ENCODE measurements around the gene TFAP2E.

Gene TFAP2E

DNA sequence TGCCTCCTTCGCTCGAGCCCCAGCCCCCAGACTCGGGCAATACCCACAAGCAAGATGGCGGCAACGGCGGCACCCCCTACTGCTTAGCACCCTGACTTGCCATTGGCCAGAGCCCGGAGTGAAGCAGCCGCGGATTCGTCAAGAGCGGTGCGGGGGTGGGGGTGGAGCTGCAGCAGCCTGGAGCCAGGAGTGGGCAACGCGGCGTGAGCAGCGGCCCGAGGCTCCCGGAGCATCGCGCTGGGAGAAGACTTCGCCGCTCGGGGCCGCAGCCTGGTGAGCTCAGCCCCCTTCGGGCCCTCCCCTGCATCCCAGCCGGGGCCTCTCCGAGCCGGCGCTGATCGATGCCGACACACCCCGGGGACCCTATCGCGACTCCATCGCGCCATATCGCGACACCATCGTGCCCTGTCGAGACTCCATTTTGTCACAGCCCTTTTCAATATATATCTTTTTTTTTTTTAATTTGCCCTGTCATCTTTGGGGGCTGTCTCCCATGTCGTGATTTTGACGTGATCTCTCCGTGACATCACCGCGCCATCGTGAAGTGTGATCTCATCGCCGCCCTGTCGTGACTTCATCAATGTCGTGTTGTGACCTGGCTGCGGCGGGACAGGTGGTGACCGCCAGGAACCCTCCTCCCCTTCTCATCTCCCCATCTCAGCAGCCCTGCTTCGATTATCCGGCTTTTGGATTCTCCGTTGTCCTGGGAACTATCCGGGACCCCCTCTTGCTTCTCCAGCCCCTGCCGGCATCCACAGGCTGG is 15.3 kb upstream of the TFAP2E start, which contains the start of gene NCDN:
Gene NCDN, plus strand, starts transcription at position 189 of the 763 bp plus-strand sequence. Its CDS starts 392 bp downstream, at position 581.
- Histone ChIP-seq H3K27ac (ENCODE audit: low read depth, low read length) (peak within 1 kb of the TSS; percentile 99), H3K9me3 (ENCODE audit: insufficient read depth, low read depth, low read length) (no peaks in the 10 kb centered on the region), H3K27me3 (ENCODE audit: insufficient read depth, low read length) (no peaks in the 10 kb centered on the region), H3K36me3 (ENCODE audit: insufficient read depth, low read length) (peaks cover 42% of the 10 kb centered on the region), H3K4me3 (ENCODE audit: low read length) (peak within 1 kb of the TSS; percentile 91), H3K9ac (ENCODE audit: low read depth, low read length) (peak within 1 kb of the TSS; percentile 91), H3K4me1 (ENCODE audit: insufficient read depth, low read length) (peaks cover 32% of the 10 kb centered on the region)
- WGBS: under 1% methylated on average over 58 of the region's 58 CpGs

DNA sequence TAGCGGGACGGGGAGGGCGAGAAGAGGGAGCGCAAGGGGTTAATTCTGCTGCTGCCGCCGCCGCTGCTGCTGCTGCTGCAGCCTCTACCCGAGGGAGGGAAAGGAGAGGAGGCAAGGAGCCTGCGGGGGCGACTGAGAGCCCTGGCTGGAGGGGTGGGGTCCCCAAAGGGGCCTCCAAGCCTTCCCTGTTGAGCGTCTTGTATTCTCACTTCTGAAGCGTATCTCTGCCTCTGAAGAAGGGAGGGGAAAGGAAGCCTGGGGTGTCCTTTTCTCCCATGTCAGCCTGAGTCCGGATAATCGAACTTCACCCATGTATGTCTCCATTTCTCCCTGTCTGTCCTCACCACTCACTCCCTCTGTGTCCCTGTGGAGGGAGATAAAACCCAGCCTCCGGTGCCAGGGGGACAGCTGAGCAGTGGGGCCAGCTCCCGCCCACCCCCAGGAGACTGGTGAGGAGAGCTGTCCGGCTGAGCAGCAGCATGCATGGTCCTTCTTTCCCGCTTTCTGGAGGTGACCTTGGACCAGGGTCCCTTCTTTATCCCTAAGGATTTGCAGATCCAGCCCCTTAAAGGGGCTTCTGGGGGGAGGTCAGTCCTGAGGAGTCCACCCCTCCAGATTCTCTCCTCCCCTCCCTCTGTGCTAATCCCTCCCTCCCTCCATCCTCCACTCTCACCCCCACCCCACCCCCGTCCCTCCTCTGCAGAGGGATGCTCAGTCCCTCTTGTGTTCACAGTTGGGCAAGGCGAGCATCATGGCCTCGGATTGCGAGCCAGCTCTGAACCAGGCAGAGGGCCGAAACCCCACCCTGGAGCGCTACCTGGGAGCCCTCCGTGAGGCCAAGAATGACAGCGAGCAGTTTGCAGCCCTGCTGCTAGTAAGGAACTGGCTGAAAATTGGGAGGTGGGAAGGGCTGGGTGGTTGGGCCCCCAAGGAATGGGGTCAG is 14.5 kb upstream of the TFAP2E start:
- WGBS: 24% methylated on average over 25 of the region's 26 CpGs
- H3K9me3 ChIP-seq (ENCODE audit: insufficient read depth, low read depth, low read length): no peaks in the 10 kb centered on the region
- H3K27me3 ChIP-seq (ENCODE audit: insufficient read depth, low read length): no peaks in the 10 kb centered on the region
- peak overlapping the region; percentile 91 for H3K4me3 ChIP-seq (ENCODE audit: low read length)
- peaks cover 39% of the 10 kb centered on the region for H3K36me3 ChIP-seq (ENCODE audit: insufficient read depth, low read length)
- H3K9ac ChIP-seq (ENCODE audit: low read depth, low read length): peak overlapping the region; percentile 91
- peaks cover 26% of the 10 kb centered on the region for H3K4me1 ChIP-seq (ENCODE audit: insufficient read depth, low read length)
- peak overlapping the region; percentile 99; the same call in 1 of the 2 replicates for H3K27ac ChIP-seq (ENCODE audit: low read depth, low read length)

GRCh38 chr1:35559317-35559944 is 13.7 kb upstream of the TFAP2E start:
- no peaks in the 10 kb centered on the region for H3K9me3 ChIP-seq (ENCODE audit: insufficient read depth, low read depth, low read length)
- peaks cover 18% of the 10 kb centered on the region for H3K4me1 ChIP-seq (ENCODE audit: insufficient read depth, low read length)
- H3K27ac ChIP-seq (ENCODE audit: low read depth, low read length): no peak overlapping the region; the same call in 1 of the 2 replicates
- WGBS: 91% methylated on average over 7 of the region's 7 CpGs
- H3K27me3 ChIP-seq (ENCODE audit: insufficient read depth, low read length): no peaks in the 10 kb centered on the region
- H3K9ac ChIP-seq (ENCODE audit: low read depth, low read length): no peak overlapping the region
- H3K36me3 ChIP-seq (ENCODE audit: insufficient read depth, low read length): peaks cover 44% of the 10 kb centered on the region
- peak overlapping the region; percentile 20 for H3K4me3 ChIP-seq (ENCODE audit: low read length)

- WGBS: 94% methylated on average over 44 of the region's 44 CpGs
- Histone ChIP-seq H3K4me1 (ENCODE audit: insufficient read depth, low read length) (peaks cover 9% of the 10 kb centered on the region), H3K27ac (ENCODE audit: low read depth, low read length) (no peak overlapping the region), H3K9ac (ENCODE audit: low read depth, low read length) (no peak overlapping the region), H3K36me3 (ENCODE audit: insufficient read depth, low read length) (peaks cover 51% of the 10 kb centered on the region), H3K27me3 (ENCODE audit: insufficient read depth, low read length) (no peaks in the 10 kb centered on the region), H3K9me3 (ENCODE audit: insufficient read depth, low read depth, low read length) (no peaks in the 10 kb centered on the region), H3K4me3 (ENCODE audit: low read length) (no peak overlapping the region)
These were observed 12.6 kb upstream of the TFAP2E start for GRCh38 chr1:35560256-35561225.

- no peak overlapping the region for H3K4me3 ChIP-seq (ENCODE audit: low read length)
- no peak overlapping the region for H3K27ac ChIP-seq (ENCODE audit: low read depth, low read length)
- peaks cover 54% of the 10 kb centered on the region for H3K36me3 ChIP-seq (ENCODE audit: insufficient read depth, low read length)
- WGBS: 89% methylated on average over 11 of the region's 11 CpGs
- H3K9ac ChIP-seq (ENCODE audit: low read depth, low read length): no peak overlapping the region
- peaks cover under 1% of the 10 kb centered on the region; the same call in 1 of the 2 replicates for H3K4me1 ChIP-seq (ENCODE audit: insufficient read depth, low read length)
- H3K9me3 ChIP-seq (ENCODE audit: insufficient read depth, low read depth, low read length): no peaks in the 10 kb centered on the region
- H3K27me3 ChIP-seq (ENCODE audit: insufficient read depth, low read length): no peaks in the 10 kb centered on the region
These were observed 11.7 kb upstream of the TFAP2E start for GRCh38 chr1:35561297-35561971.

GRCh38 chr1:35561972-35562680 is 11.0 kb upstream of the TFAP2E start:
- Histone ChIP-seq H3K27ac (ENCODE audit: low read depth, low read length) (no peak overlapping the region), H3K27me3 (ENCODE audit: insufficient read depth, low read length) (no peaks in the 10 kb centered on the region), H3K4me3 (ENCODE audit: low read length) (no peak overlapping the region), H3K36me3 (ENCODE audit: insufficient read depth, low read length) (peaks cover 59% of the 10 kb centered on the region), H3K4me1 (ENCODE audit: insufficient read depth, low read length) (no peaks in the 10 kb centered on the region), H3K9me3 (ENCODE audit: insufficient read depth, low read depth, low read length) (no peaks in the 10 kb centered on the region), H3K9ac (ENCODE audit: low read depth, low read length) (no peak overlapping the region)
- 91% methylated on average over 15 of the region's 15 CpGs for WGBS

DNA sequence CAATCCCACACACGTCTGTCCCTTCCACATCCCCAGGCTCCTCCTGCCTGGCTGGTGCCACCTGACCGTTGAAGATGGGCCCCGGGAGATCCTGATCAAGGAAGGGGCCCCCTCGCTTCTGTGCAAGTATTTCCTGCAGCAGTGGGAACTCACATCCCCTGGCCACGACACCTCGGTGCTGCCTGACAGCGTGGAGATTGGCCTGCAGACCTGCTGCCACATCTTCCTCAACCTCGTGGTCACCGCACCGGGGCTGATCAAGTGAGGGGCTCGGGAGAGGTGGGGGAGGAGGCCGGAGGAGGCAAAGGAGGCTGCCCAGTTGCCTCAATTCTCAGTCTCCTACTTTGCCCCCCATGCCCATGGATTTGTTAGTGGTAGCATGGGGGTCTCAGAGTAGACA is 9.9 kb upstream of the TFAP2E start:
- 88% methylated on average over 12 of the region's 12 CpGs for WGBS
- Histone ChIP-seq H3K4me1 (ENCODE audit: insufficient read depth, low read length) (no peaks in the 10 kb centered on the region), H3K36me3 (ENCODE audit: insufficient read depth, low read length) (peaks cover 59% of the 10 kb centered on the region), H3K27me3 (ENCODE audit: insufficient read depth, low read length) (no peaks in the 10 kb centered on the region), H3K9me3 (ENCODE audit: insufficient read depth, low read depth, low read length) (no peaks in the 10 kb centered on the region), H3K9ac (ENCODE audit: low read depth, low read length) (no peak overlapping the region), H3K27ac (ENCODE audit: low read depth, low read length) (no peak overlapping the region), H3K4me3 (ENCODE audit: low read length) (no peak overlapping the region)

- Histone ChIP-seq H3K4me1 (ENCODE audit: insufficient read depth, low read length) (no peaks in the 10 kb centered on the region), H3K4me3 (ENCODE audit: low read length) (no peak overlapping the region), H3K36me3 (ENCODE audit: insufficient read depth, low read length) (peaks cover 59% of the 10 kb centered on the region), H3K9me3 (ENCODE audit: insufficient read depth, low read depth, low read length) (no peaks in the 10 kb centered on the region), H3K27ac (ENCODE audit: low read depth, low read length) (no peak overlapping the region), H3K27me3 (ENCODE audit: insufficient read depth, low read length) (no peaks in the 10 kb centered on the region; the same call in 1 of the 2 replicates), H3K9ac (ENCODE audit: low read depth, low read length) (no peak overlapping the region)
- WGBS: 80% methylated on average over 9 of the region's 9 CpGs
These were observed 8.9 kb upstream of the TFAP2E start for GRCh38 chr1:35564037-35564883.
